ENCODE data around the gene FBXO48. TPM values are rescaled to one million over a fixed set of nuclear protein-coding genes. Genes with fewer than 3 reads are reported as not detected.

FBXO48 gene
- total and polyA plus RNA-seq, 2 of the 4 experiments (the other 2 are of a cell fraction): 0.18 to 0.43 TPM

DNA sequence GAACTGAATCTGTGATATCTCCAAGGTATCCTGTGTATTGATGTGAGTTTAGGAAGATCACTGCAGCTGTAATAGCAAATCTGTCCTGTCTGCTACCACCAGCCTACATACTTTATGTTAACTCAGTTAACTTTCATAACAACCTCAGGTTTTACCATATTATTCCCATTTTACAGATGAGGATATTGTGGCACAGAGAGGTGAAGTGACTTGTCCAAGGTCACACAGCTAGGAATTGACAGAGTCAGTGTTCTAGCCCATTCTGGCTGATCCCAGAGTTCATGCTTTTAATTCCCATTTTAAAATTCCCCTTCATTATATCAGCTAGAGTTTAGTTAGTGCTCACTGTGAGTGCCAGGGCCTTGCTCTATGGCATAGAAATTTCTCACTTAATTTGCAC is 52.6 kb downstream of the FBXO48 start:
- H2BK120ac ChIP-seq (ENCODE audit: low read depth, low read length): no peak overlapping the region
- in situ Hi-C loops (cut with MboI; ENCODE audit: low sequenced_read_pairs): no loop called here
- H2AFZ ChIP-seq (replicated peaks; ENCODE audit: low read length, poor library complexity): no peak overlapping the region
- no peak for ATAC-seq (ENCODE audit: low read depth)
- H3K9ac ChIP-seq (ENCODE audit: low read depth, low read length): no peak overlapping the region
- H2AK9ac ChIP-seq (replicated peaks; ENCODE audit: low read depth, low read length, poor library complexity): no peak overlapping the region
- no peaks in the 10 kb centered on the region for H3K36me3 ChIP-seq (ENCODE audit: control insufficient read depth, insufficient read depth, low read length)
- H3K27ac ChIP-seq (ENCODE audit: insufficient read depth, low read length): no peak overlapping the region
- H3K27me3 ChIP-seq (ENCODE audit: control insufficient read depth, insufficient read depth, low read length): peaks cover 33% of the 10 kb centered on the region
- no peak overlapping the region for H3K23ac ChIP-seq (ENCODE audit: low read depth, low read length)
- H3K4me3 ChIP-seq (ENCODE audit: insufficient read depth, low read depth, low read length): no peak overlapping the region
- H3K18ac ChIP-seq (ENCODE audit: low read depth, low read length): no peak overlapping the region
- no peaks in the 10 kb centered on the region for H3K9me3 ChIP-seq (ENCODE audit: control insufficient read depth, insufficient read depth, low read length)
- no peak overlapping the region for H2BK20ac ChIP-seq (ENCODE audit: low read depth, low read length)
- intact Hi-C loops (cut with micrococcal nuclease): no loop called here
- no peak overlapping the region for H3K4me2 ChIP-seq (ENCODE audit: low read depth, low read length)
- H3K4ac ChIP-seq (ENCODE audit: low read depth, low read length): no peak overlapping the region
- H3K14ac ChIP-seq (replicated peaks; ENCODE audit: low read depth, low read length): no peak overlapping the region
- dilution Hi-C loops (cut with HindIII; ENCODE audit: low sequenced_read_pairs, unreplicated experiment): no loop called here
- no peak overlapping the region for H4K5ac ChIP-seq (ENCODE audit: low read depth, low read length)
- H3K79me1 ChIP-seq (ENCODE audit: low read depth in 1 of 2, low read length in 2 of 2): no peaks in the 10 kb centered on the region
- no peak overlapping the region for H4K8ac ChIP-seq (ENCODE audit: low read depth in 2 of 2, low read length in 2 of 2)
- no peak overlapping the region for H2BK15ac ChIP-seq (ENCODE audit: low read depth, low read length)
- no peak overlapping the region for H2BK5ac ChIP-seq (ENCODE audit: low read depth, low read length, poor library complexity, severe bottlenecking)
- BruUV-seq (replicated peaks): no TSS peak
- no peak overlapping the region for H4K91ac ChIP-seq (ENCODE audit: insufficient read depth, low read depth, low read length)
- DNase-seq: no peak
- H3K4me1 ChIP-seq (ENCODE audit: control insufficient read depth, insufficient read depth, low read length): no peaks in the 10 kb centered on the region
- H3K56ac ChIP-seq (ENCODE audit: extremely low read depth, insufficient read depth, low read length): no peak overlapping the region
- no peak overlapping the region for H2AK5ac ChIP-seq (ENCODE audit: low read depth, low read length)
- ChIA-PET POLR2A (ENCODE audit: unreplicated experiment) (no interaction called here), CTCF (no interaction called here)
- no peaks in the 10 kb centered on the region for H3K9me1 ChIP-seq (ENCODE audit: insufficient read depth, low read length)
- no peak for TF ChIP-seq RAD21 (IDR thresholded peaks at IDR 0.05; ENCODE audit: low read length)
- no peaks in the 10 kb centered on the region for H4K20me1 ChIP-seq (ENCODE audit: insufficient read depth, low read length)

Data from IMR-90 (cell line).